Nephron (organoid): Measurements from ENCODE around the gene RASL11A.

Experiments used
- H3K27ac Mint-ChIP-seq, 3 experiments: 2 replicates each; pipeline ENCODE4 v1.8.0; 2020; ENCODE audit warnings: mixed read lengths in 3 of 3, mild to moderate bottlenecking in 2 of 3, moderate library complexity in 1 of 3
- H3K27me3 Mint-ChIP-seq: 2 replicates; pipeline ENCODE4 v1.8.0; 2021; ENCODE audit warnings: low read depth, mild to moderate bottlenecking, moderate library complexity, mixed read lengths
- H3K36me3 Mint-ChIP-seq: 2 replicates; pipeline ENCODE4 v1.8.0; 2020; ENCODE audit warnings: low read depth, mixed read lengths
- H3K4me1 Mint-ChIP-seq: 2 replicates; pipeline ENCODE4 v1.8.0; 2020; ENCODE audit warnings: mixed read lengths
- H3K4me3 Mint-ChIP-seq, 3 experiments: 2 replicates each; pipeline ENCODE4 v1.8.0; 2020; ENCODE audit warnings: mild to moderate bottlenecking in 3 of 3, mixed read lengths in 3 of 3, moderate library complexity in 2 of 3
- H3K9me3 Mint-ChIP-seq: 2 replicates; pipeline ENCODE4 v1.8.0; 2020; ENCODE audit warnings: mixed read lengths
- TF ChIP-seq, protein P1 (sequence below), 3 experiments: fragments of 200-600 bp; sonication (generic); IDR thresholded peaks; one replicate each; pipeline ENCODE4 v1.5.0; 2021; ENCODE audit warnings: antibody characterized with exemption in 3 of 3; ENCODE audit not compliant: unreplicated experiment in 3 of 3

RASL11A gene

GRCh38 chr13:27309401-27309958, 38.9 kb downstream of the RASL11A start:
- TF ChIP-seq, protein P1, sequence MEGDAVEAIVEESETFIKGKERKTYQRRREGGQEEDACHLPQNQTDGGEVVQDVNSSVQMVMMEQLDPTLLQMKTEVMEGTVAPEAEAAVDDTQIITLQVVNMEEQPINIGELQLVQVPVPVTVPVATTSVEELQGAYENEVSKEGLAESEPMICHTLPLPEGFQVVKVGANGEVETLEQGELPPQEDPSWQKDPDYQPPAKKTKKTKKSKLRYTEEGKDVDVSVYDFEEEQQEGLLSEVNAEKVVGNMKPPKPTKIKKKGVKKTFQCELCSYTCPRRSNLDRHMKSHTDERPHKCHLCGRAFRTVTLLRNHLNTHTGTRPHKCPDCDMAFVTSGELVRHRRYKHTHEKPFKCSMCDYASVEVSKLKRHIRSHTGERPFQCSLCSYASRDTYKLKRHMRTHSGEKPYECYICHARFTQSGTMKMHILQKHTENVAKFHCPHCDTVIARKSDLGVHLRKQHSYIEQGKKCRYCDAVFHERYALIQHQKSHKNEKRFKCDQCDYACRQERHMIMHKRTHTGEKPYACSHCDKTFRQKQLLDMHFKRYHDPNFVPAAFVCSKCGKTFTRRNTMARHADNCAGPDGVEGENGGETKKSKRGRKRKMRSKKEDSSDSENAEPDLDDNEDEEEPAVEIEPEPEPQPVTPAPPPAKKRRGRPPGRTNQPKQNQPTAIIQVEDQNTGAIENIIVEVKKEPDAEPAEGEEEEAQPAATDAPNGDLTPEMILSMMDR (IDR thresholded peaks at IDR 0.05; ENCODE audit: unreplicated experiment in 3 of 3) = no peak
- peaks cover 9% of the 10 kb centered on the region for H3K27me3 Mint-ChIP-seq
- H3K4me3 Mint-ChIP-seq = no peak overlapping the region
- H3K9me3 Mint-ChIP-seq = no peaks in the 10 kb centered on the region
- no peak overlapping the region for H3K27ac Mint-ChIP-seq
- H3K4me1 Mint-ChIP-seq = no peaks in the 10 kb centered on the region
- H3K36me3 Mint-ChIP-seq = no peaks in the 10 kb centered on the region

DNA sequence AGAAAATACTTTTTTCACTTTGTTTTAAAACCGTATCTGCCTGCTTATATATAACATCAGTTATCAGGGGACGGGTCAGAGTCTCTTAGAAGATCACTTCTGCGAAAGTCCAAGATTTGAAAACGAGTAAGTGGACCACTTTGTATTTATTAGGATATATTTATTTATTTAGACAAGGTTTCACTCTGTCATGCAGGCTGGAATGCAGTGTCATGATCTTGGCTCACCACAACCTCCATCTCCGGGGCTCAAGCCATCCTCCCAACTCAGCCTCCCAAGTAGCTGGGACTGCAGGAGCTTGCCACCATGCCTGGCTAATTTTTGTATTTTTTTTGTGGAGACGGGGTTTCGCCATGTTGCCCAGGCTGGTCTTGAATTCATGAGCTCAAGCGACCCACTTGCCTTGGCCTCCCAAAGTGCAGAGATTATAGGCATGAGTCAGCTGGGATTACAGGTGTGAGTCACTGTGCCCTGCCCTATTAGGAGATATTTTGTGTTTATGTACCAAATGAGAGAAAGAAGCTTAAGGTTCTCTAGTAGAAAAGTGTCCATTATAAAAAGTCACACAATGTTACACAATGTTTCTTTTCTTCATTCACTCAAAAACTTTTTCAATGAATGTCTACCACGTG, 39.5 kb downstream of the RASL11A start:
- no peak overlapping the region for H3K27ac Mint-ChIP-seq
- no peaks in the 10 kb centered on the region for H3K4me1 Mint-ChIP-seq
- TF ChIP-seq, protein P1 (IDR thresholded peaks at IDR 0.05; ENCODE audit: unreplicated experiment in 3 of 3) = no peak
- no peaks in the 10 kb centered on the region for H3K9me3 Mint-ChIP-seq
- no peaks in the 10 kb centered on the region for H3K36me3 Mint-ChIP-seq
- no peak overlapping the region for H3K4me3 Mint-ChIP-seq
- H3K27me3 Mint-ChIP-seq = peaks cover 9% of the 10 kb centered on the region

- Mint-ChIP-seq H3K27me3 (peaks cover 9% of the 10 kb centered on the region), H3K4me3 (no peak overlapping the region), H3K27ac (no peak overlapping the region), H3K36me3 (no peaks in the 10 kb centered on the region), H3K4me1 (no peaks in the 10 kb centered on the region), H3K9me3 (no peaks in the 10 kb centered on the region)
- TF ChIP-seq, protein P1 (IDR thresholded peaks at IDR 0.05; ENCODE audit: unreplicated experiment in 3 of 3) = no peak
Measured at GRCh38 chr13:27310946-27311345, 40.3 kb downstream of the RASL11A start.

DNA sequence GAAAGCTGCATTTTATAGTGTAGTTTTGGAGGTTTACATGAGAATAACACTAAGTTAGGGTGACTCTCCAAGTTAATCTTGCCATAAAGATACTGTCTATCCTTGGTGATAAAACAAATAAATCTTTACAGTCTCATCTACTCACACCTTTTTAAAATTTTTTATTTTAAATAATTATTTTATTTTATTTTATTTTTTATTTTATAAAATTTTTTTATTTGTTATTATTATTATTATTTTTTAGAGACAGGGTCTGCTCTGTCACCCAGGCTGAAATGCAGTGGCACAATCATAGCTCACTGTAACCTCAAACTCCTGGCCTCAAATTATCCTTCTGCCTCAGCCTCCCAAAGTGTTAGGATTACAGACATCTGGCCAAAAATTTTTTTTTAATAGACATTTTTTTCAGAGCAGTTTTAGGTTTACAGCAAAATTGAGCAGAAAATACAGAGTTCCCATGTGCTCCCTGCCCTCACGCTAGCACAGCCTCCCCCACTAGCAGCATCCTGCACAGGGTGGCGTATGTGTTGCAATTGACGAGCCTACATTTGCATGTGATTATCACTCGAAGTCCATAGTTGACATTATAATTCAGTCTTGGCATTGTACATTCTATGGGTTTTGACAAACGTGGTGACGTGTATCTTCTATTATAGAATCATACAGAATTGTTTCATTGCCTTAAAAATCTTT, 41.0 kb downstream of the RASL11A start:
- Mint-ChIP-seq H3K27ac (no peak overlapping the region), H3K4me1 (no peaks in the 10 kb centered on the region), H3K4me3 (no peak overlapping the region), H3K36me3 (no peaks in the 10 kb centered on the region), H3K27me3 (peaks cover 15% of the 10 kb centered on the region), H3K9me3 (no peaks in the 10 kb centered on the region)
- TF ChIP-seq, protein P1 (IDR thresholded peaks at IDR 0.05; ENCODE audit: unreplicated experiment in 3 of 3) = no peak

DNA sequence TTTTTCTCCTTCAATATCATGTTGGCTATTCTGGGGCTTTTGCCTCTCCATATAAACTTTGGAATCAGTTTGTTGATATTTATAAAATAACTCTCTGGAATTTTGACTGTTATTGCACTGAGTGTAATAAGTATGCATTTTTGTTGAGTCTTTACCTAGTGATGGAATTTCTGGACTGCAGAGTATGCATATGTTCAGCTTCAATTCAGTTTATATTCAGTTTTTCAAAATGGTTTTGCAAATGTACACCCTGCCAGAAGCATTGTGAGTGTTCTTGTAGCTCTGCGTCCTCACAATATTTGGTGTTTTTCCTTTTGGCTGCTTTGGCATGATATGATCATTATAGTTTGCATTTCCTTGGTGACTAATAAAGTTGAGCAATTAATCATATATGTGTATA, 43.1 kb downstream of the RASL11A start:
- Mint-ChIP-seq H3K4me1 (no peaks in the 10 kb centered on the region), H3K36me3 (no peaks in the 10 kb centered on the region), H3K27ac (no peak overlapping the region), H3K9me3 (no peaks in the 10 kb centered on the region), H3K27me3 (peaks cover 13% of the 10 kb centered on the region), H3K4me3 (no peak overlapping the region)
- TF ChIP-seq, protein P1 (IDR thresholded peaks at IDR 0.05; ENCODE audit: unreplicated experiment in 3 of 3) = no peak
